HepG2 (cell line): Measurements from ENCODE around the gene PACS1. TPM values are rescaled to one million over a fixed set of nuclear protein-coding genes. Genes with fewer than 3 reads are reported as not detected.

Experiments used
- AGO2 ChIP-seq: fragments of 200-400 bp; formaldehyde crosslinking; optimal IDR thresholded peaks from 2 replicates; pipeline ENCODE3; 2017; ENCODE audit warnings: mild to moderate bottlenecking, low read depth, low read length, moderate library complexity
- BCL6 ChIP-seq: IDR thresholded peaks from 2 replicates; pipeline ENCODE4 v1.6.1; 2016; ENCODE audit warnings: missing genetic modification reagents, missing compliant biosample characterization
- CHD2 ChIP-seq: IDR thresholded peaks from 2 replicates; pipeline ENCODE4 v1.6.1; 2011; ENCODE audit warnings: low read depth, low read length, improper control_type of control experiment
- E2F2 ChIP-seq: sonication (generic); formaldehyde crosslinking; IDR thresholded peaks from 2 replicates; pipeline ENCODE4 v1.4.0; 2020; ENCODE audit warnings: missing genetic modification reagents, borderline replicate concordance
- ETS1 ChIP-seq: sonication (generic); formaldehyde crosslinking; IDR thresholded peaks from 2 replicates; pipeline ENCODE4 v1.4.0; 2020; ENCODE audit warnings: missing genetic modification reagents
- FOXO4 ChIP-seq: sonication (generic); formaldehyde crosslinking; conservative IDR thresholded peaks from 2 replicates; pipeline ENCODE4 v1.8.1; 2023; ENCODE audit warnings: missing genetic modification reagents
- GMEB2 ChIP-seq: IDR thresholded peaks from 2 replicates; pipeline ENCODE4 v1.6.1; 2016; ENCODE audit warnings: missing biosample characterization, missing genetic modification reagents, low read depth
- HNF1B ChIP-seq: sonication (generic); formaldehyde crosslinking; IDR thresholded peaks from 2 replicates; pipeline ENCODE4 v1.5.1; 2020; ENCODE audit warnings: mild to moderate bottlenecking, moderate library complexity, missing genetic modification reagents
- JARID2 ChIP-seq: sonication (generic); formaldehyde crosslinking; IDR thresholded peaks from 2 replicates; pipeline ENCODE4 v1.8.1; 2023; ENCODE audit warnings: missing genetic modification reagents, inconsistent platforms; ENCODE audit not compliant: insufficient replicate concordance
- MXD4 ChIP-seq: IDR thresholded peaks from 2 replicates; pipeline ENCODE4 v1.6.1; 2016; ENCODE audit warnings: mild to moderate bottlenecking, missing biosample characterization, missing genetic modification reagents
- MZF1 ChIP-seq: sonication (generic); formaldehyde crosslinking; IDR thresholded peaks from 2 replicates; pipeline ENCODE4 v1.8.1; 2023; ENCODE audit warnings: mild to moderate bottlenecking, missing genetic modification reagents, borderline replicate concordance
- PCBP1 ChIP-seq: fragments of 200-400 bp; formaldehyde crosslinking; IDR thresholded peaks from 2 replicates; pipeline ENCODE4 v1.6.1; 2017; ENCODE audit warnings: mild to moderate bottlenecking, low read depth, low read length, borderline replicate concordance
- PLRG1 ChIP-seq: fragments of 450-650 bp; conservative IDR thresholded peaks from 2 replicates; pipeline ENCODE4 v1.6.1; 2016
- RARA ChIP-seq: IDR thresholded peaks from 2 replicates; pipeline ENCODE4 v1.6.1; 2016; ENCODE audit warnings: missing genetic modification reagents, missing compliant biosample characterization
- SIN3B ChIP-seq: fragments of 150-350 bp; IDR thresholded peaks from 2 replicates; pipeline ENCODE4 v1.6.1; 2014; ENCODE audit warnings: low read length
- SP1 ChIP-seq, 2 experiments: fragments of 450-650 bp in 1 of 2; sonication (generic) in 1 of 2; formaldehyde crosslinking in 1 of 2; IDR thresholded peaks; 2 replicates each; pipeline versions ENCODE4 v1.4.0 to v1.6.1; 2016 to 2020; ENCODE audit warnings: missing genetic modification reagents in 1 of 2
- STAT5B ChIP-seq: sonication (generic); formaldehyde crosslinking; IDR thresholded peaks from 2 replicates; pipeline ENCODE4 v1.4.0; 2020; ENCODE audit warnings: missing genetic modification reagents
- TEAD3 ChIP-seq: optimal IDR thresholded peaks from 2 replicates; pipeline ENCODE3; 2016; ENCODE audit warnings: borderline replicate concordance
- ZFY ChIP-seq: sonication (generic); formaldehyde crosslinking; IDR thresholded peaks from 2 replicates; pipeline ENCODE4 v1.4.0; 2020; ENCODE audit warnings: missing genetic modification reagents
- ZNF282 ChIP-seq: fragments of 450-650 bp; IDR thresholded peaks from 2 replicates; pipeline ENCODE4 v1.6.1; 2018; ENCODE audit not compliant: partially characterized antibody
- ZNF678 ChIP-seq: sonication (generic); formaldehyde crosslinking; IDR thresholded peaks from 2 replicates; pipeline ENCODE4 v1.4.0; 2020; ENCODE audit warnings: mild to moderate bottlenecking, missing genetic modification reagents
- ZNF75D ChIP-seq: sonication (generic); formaldehyde crosslinking; IDR thresholded peaks from 2 replicates; pipeline ENCODE4 v1.8.1; 2023; ENCODE audit warnings: missing genetic modification reagents, mild to moderate bottlenecking, borderline replicate concordance
- ZNF800 ChIP-seq: sonication (generic); formaldehyde crosslinking; IDR thresholded peaks from 2 replicates; pipeline ENCODE4 v1.4.0; 2020; ENCODE audit warnings: missing genetic modification reagents
- ZNF83 ChIP-seq: sonication (generic); formaldehyde crosslinking; IDR thresholded peaks from 2 replicates; pipeline ENCODE4 v1.4.0; 2020; ENCODE audit warnings: missing genetic modification reagents, mild to moderate bottlenecking, borderline replicate concordance
- polyA plus RNA-seq, 8 experiments: library from polyadenylated mRNA; depleted of rRNA in 3 of 8; stranded (reverse) in 7 of 8; unstranded in 1 of 8; fragments of >200 nt; fragmentation: Illumina TruSeq in 4 of 8; extraction: Trizol in 4 of 8; gene quantifications; 2 replicates each; pipeline versions ENCODE4 v1.2.1 to v1.2.3, GENCODE V29; 2011 to 2016; ENCODE audit warnings: low read depth in 4 of 8, missing spikeins in 1 of 8, mixed read lengths in 1 of 8; ENCODE audit not compliant: insufficient read depth in 1 of 8
- total RNA-seq, 5 experiments: library from RNA; depleted of rRNA; stranded (reverse); fragments of >200 nt; fragmentation: Illumina TruSeq; extraction: Trizol; gene quantifications; 2 replicates each; pipeline ENCODE4 v1.2.3, GENCODE V29; 2016; ENCODE audit warnings: low read depth in 1 of 5

Gene PACS1
- total and polyA plus RNA-seq, 2 of the 13 experiments (the other 11 are each of a cell fraction or from before 2014, with no cell fraction given) = 7.6 to 8.6 TPM

GRCh38 chr11:66280428-66280827 lies 210.4 kb downstream of the PACS1 start (continued):
- TF ChIP-seq ZNF800 (CRISPR knock-in tag) = no peak
- TF ChIP-seq AGO2 = peak; percentile 47
- TF ChIP-seq ZNF282 = no peak
- TF ChIP-seq SP1 (IDR thresholded peaks at IDR 0.05) = no peak
- no peak for TF ChIP-seq SP1 (CRISPR knock-in tag; IDR thresholded peaks at IDR 0.05)
- no peak for TF ChIP-seq SIN3B
- no peak for TF ChIP-seq RARA
- no peak for TF ChIP-seq ZNF678 (CRISPR knock-in tag)
- TF ChIP-seq MZF1 (CRISPR knock-in tag) = no peak
- no peak for TF ChIP-seq FOXO4 (CRISPR knock-in tag)
- TF ChIP-seq BCL6 (CRISPR knock-in tag) = no peak
- TF ChIP-seq ZNF83 (CRISPR knock-in tag) = no peak
- TF ChIP-seq GMEB2 (CRISPR knock-in tag) = no peak
- TF ChIP-seq ZNF75D = no peak
- no peak for TF ChIP-seq MXD4 (CRISPR knock-in tag)
- no peak for TF ChIP-seq HNF1B (CRISPR knock-in tag)
- no peak for TF ChIP-seq ZFY (CRISPR knock-in tag)
- no peak for TF ChIP-seq PLRG1
- no peak for TF ChIP-seq ETS1 (CRISPR knock-in tag)
- no peak for TF ChIP-seq E2F2 (CRISPR knock-in tag)
- TF ChIP-seq JARID2 = no peak
- no peak for TF ChIP-seq STAT5B (CRISPR knock-in tag)
- TF ChIP-seq PCBP1 = no peak
- TF ChIP-seq CHD2 = no peak
- no peak for TF ChIP-seq TEAD3
